GM12873 (cell line): Measurements from ENCODE around the gene SIPA1.

Experiments
- TF ChIP-seq, protein P1 (sequence below): IDR thresholded peaks from 2 replicates; pipeline ENCODE4 v1.5.1; 2012; ENCODE audit warnings: low read depth, mild to moderate bottlenecking, moderate library complexity, low read length, control low read depth; ENCODE audit not compliant: insufficient read depth; ENCODE audit errors: missing control alignments

The SIPA1 gene

DNA sequence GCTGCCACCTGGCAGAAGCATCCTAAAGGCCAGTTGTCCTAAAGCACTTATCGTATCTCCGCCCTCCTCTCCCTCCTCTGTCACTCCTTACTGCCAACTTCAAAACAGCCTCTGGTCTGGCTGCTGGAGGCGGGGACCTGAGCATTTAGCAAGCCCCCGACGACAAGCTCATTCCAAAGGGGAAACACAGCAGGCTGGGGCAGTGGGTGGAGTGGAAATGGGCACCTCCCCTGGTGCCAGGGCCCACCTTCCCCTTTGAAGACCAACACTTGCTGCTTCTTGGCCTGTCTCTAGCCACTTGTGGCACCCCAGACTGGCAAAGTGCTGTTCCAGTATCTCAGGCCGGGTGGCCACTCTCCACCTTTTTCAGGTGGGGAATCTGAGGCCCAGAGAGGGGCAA lies 27.5 kb upstream of the SIPA1 start:
- TF ChIP-seq, protein P1, sequence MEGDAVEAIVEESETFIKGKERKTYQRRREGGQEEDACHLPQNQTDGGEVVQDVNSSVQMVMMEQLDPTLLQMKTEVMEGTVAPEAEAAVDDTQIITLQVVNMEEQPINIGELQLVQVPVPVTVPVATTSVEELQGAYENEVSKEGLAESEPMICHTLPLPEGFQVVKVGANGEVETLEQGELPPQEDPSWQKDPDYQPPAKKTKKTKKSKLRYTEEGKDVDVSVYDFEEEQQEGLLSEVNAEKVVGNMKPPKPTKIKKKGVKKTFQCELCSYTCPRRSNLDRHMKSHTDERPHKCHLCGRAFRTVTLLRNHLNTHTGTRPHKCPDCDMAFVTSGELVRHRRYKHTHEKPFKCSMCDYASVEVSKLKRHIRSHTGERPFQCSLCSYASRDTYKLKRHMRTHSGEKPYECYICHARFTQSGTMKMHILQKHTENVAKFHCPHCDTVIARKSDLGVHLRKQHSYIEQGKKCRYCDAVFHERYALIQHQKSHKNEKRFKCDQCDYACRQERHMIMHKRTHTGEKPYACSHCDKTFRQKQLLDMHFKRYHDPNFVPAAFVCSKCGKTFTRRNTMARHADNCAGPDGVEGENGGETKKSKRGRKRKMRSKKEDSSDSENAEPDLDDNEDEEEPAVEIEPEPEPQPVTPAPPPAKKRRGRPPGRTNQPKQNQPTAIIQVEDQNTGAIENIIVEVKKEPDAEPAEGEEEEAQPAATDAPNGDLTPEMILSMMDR: no peak

DNA sequence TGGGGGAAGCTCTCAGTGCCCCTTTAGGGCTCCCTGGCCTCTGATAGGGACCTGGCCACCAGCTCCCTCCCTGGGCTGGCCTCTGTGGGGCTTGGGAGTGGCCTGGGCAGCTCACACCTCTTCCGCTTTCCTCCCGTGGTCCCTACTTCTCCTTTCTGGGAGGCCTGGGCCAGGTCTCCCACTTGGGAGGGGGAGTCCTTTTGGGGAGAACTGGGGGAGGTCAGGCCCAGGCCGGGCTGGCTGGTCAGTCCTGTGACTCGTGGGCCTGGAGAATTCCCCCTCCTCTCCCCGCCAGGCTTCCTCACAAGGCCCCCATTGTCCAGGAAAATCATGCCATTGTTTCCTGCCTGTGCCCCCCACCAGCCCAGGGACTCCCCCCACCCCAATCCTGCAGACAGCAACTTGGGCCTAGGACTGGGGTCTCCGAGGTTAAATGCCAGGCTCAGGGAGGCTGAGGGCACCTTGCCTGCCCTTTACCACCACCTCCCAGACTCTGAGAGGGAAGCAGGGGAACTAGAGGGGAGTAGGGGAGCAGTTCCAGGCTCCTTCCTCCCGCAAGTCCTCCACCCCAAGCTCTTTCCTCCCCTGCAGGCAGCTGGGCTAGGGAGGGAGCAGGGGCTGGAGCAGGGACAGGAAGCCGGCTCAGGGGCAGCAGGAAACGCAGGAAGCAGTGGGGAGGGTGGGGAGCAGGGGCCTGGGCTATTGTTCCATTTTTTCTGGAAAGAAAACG lies 26.7 kb upstream of the SIPA1 start:
- TF ChIP-seq, protein P1: no peak

DNA sequence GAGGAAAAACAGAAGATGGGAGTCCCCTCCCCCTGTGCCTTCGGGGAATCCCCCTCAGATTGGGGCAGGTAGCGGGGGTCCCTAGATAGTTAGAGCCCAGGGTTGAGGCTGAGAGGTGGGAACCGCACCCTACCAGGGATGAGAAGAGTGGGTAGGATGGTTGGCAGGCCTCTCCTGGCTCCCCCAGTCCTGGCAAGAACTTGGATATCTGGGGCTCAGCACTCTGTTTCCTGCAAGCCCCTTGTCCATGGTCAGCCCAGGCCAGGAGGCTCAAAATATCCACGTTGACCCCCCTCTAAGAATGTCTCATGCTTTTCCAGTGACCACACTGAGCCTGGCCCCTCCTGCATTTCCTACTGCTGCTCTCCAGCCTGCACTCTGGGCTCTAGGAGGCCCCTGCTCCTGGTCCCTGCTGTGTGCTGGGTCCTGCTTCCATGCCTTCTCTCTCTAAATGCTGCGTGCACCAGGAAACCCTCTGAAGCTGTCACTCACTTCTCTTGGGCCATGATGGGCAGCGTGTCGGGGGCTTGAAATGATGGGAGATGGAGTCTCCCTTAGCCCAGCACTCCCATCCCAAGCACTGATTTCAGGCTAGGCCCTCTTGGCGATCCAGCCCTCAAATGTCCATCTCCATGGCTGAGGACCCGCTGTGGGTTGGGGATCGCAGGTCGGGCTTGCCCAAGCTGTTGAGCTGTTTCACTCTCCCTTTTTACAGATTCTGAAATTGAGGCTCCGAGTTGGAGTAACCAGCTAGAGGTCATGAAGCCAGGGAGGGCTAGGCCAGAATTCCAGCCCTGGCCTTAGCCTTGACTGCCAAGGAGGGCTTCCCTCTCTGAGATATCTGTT lies 25.9 kb upstream of the SIPA1 start:
- TF ChIP-seq, protein P1: no peak

DNA sequence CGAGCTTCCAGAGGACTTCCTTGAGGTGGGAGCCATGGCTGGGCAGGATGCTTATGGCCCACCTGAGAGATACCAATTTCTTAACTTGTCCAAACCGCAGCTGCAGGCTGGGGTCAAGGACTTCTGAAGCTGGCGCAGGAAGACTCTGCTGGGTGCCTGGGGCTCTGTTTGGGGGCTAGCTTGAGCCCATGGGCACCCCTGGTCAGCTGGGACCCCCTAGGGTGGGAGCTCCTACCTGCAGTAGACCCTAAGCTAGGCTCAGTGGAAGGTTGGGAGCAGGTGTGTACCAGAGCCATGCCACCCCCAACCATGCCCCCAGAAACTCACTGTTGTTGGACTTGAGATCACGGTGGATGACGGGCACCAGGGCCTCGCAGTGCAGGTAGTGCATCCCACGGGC lies 25.2 kb upstream of the SIPA1 start:
- TF ChIP-seq, protein P1: no peak

DNA sequence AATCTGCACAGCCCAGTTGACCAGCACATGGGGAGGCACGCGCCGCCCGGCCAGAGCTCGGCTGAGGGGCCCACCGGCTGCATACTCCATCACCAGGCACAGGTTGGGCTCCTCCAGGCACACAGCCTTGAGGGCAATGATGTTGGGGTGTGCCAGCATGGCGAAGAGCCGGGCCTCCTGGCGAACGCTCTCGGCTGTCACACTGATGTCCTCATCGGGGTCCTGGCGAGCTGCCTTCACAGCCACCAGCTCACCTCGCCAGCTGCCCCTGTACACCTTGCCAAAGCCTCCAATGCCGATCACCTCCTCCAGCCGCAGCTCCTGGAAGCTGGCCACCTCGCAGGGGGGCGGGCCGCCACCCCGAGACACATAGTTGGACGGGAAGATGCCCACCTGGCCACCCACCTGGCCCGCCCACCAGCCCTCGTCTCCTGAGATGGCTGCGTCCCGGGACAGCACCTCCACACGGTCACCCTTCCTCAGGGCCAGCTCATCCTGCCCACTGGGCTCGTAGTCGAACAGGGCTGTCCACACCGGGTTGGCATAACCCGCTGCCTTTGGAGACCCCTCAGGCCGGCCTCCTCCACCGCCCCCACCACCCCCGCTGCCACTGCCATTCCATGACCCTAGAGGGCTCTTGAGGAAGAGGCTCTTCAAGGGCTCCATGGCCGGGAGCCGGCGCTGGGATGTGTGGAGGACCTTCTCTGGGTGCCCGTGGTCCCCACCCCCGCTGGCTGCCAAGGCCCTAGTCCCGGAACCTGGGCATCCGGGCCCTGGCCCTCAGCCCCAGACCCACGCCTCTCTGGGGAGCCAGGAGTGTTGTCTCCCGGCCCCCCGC lies 24.6 kb upstream of the SIPA1 start:
- TF ChIP-seq, protein P1: no peak

DNA sequence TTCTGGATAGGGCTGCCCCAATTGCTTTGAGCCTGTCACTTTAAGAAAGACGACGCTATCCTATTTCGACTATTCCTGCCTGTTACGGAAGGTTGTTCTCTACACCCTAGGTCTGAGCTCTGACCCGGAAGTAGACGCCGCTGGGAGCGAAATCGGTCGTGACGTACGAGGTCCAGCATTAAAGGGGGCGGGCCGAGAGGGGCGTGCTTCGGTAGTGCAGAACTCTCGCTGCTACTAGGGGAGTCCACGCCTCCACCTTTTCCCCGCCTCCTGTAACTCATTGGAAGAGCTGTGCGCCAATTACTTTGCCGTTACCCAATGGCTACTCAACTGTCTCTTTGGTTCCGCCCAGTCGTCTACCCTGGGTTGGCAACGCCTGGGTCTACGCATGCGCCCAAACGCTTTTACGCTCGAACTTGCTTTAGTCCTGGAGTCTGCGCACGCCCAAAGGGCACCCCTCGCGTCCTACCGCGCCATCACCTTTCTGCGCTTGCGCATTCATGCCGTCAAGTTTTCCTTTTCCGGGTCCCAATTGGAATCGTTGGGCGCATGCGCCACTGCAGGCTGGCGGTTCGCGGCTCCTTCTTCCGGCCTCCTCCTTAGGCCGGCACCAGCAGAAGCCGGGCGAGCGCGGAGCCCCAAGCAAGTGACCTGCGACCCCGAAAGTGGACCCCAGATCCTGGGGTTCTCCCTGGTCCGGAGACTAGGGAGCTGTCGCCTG lies 22.5 kb upstream of the SIPA1 start, which contains the start of gene PCNX3:
Gene PCNX3, plus strand, starts transcription at position 548 of the 721 bp plus-strand sequence. CDS start 536 bp downstream, outside the sequence.
- TF ChIP-seq, protein P1: no peak
